Activated T-cell treated with anti-CD3 and anti-CD28 coated beads, Interleukin-2, amount 50 U/mL, for 48 hours (primary cell): Measurements from ENCODE around the gene VAT1L.

Source experiments
- DNase-seq, 2 experiments: peaks; one replicate each; pipeline ENCODE4 v3.0.0-alpha.2; 2020

Gene VAT1L

GRCh38 chr16:78002915-78003538, 214.7 kb downstream of the VAT1L start:
- peak; percentile 78 to 82 for DNase-seq

GRCh38 chr16:78004517-78004916, 216.2 kb downstream of the VAT1L start:
- no peak for DNase-seq

GRCh38 chr16:78005881-78006280, 217.5 kb downstream of the VAT1L start:
- peak; percentile 21 to 22 for DNase-seq

GRCh38 chr16:78007121-78007520, 218.8 kb downstream of the VAT1L start:
- no peak for DNase-seq

- no peak for DNase-seq
Observed at GRCh38 chr16:78022347-78023060, 234.1 kb downstream of the VAT1L start, which contains the start of gene CLEC3A. Gene CLEC3A, plus strand, starts transcription at chr16:78022548. Its CDS starts 79 bp downstream, at chr16:78022627.

GRCh38 chr16:78024159-78024558, 235.8 kb downstream of the VAT1L start:
- no peak for DNase-seq

- DNase-seq, result no peak
Observed at GRCh38 chr16:78025631-78026030, 237.3 kb downstream of the VAT1L start.

- DNase-seq, result no peak
Observed at GRCh38 chr16:78028018-78028417, 239.7 kb downstream of the VAT1L start.
